H1 (cell line): ENCODE data around the gene CHST9. TPM values are rescaled to one million over a fixed set of nuclear protein-coding genes. Genes with fewer than 3 reads are reported as not detected.

Source experiments
- CTCF ChIA-PET: fragments of 300-600 bp; sonication (Branson Sonifier 250); formaldehyde crosslinking; loops from one replicate; lab custom pipeline; 2021; ENCODE audit not compliant: partially characterized antibody; lab: Charles Lee
- POLR2A ChIA-PET: fragments of 300-600 bp; sonication (Branson Sonifier 250); formaldehyde crosslinking; loops from one replicate; lab custom pipeline; 2021; ENCODE audit warnings: inconsistent platforms; ENCODE audit not compliant: partially characterized antibody; lab: Charles Lee
- DNase-seq, 2 experiments: peaks; one replicate each; pipeline versions ENCODE4 v3.0.0 to v3.0.0-alpha.2; 2010 to 2022; ENCODE audit warnings: low spot score in 2 of 2, low read depth in 1 of 2, mixed read lengths in 1 of 2
- FAIRE-seq: peaks from 2 replicates; lab custom pipeline; 2011; peaks lifted over from hg19 to GRCh38; lab: Jason Lieb, UNC
- H2AFZ ChIP-seq: 2 replicates; pipeline ENCODE4 v1.8.1; 2012; ENCODE audit warnings: low read length, inconsistent platforms
- H2AK5ac ChIP-seq: 2 replicates; pipeline ENCODE4 v1.6.1; 2013; ENCODE audit warnings: low read depth, low read length
- H2BK120ac ChIP-seq: replicated peaks from 2 replicates; pipeline ENCODE3; 2013; ENCODE audit warnings: low read depth, low read length, inconsistent platforms
- H2BK12ac ChIP-seq: 2 replicates; pipeline ENCODE4 v1.6.1; 2013; ENCODE audit warnings: low read depth, low read length
- H2BK15ac ChIP-seq: 2 replicates; pipeline ENCODE4 v1.6.1; 2013; ENCODE audit warnings: low read length
- H2BK20ac ChIP-seq: 2 replicates; pipeline ENCODE4 v1.6.1; 2013; ENCODE audit warnings: low read length
- H2BK5ac ChIP-seq: 2 replicates; pipeline ENCODE4 v1.6.1; 2013; ENCODE audit warnings: low read depth, low read length
- H3K14ac ChIP-seq: 2 replicates; pipeline ENCODE4 v1.6.1; 2013; ENCODE audit warnings: inconsistent platforms; ENCODE audit not compliant: insufficient read length
- H3K18ac ChIP-seq: 2 replicates; pipeline ENCODE4 v1.6.1; 2013; ENCODE audit warnings: low read length; ENCODE audit errors: extremely low read depth
- H3K23ac ChIP-seq: 2 replicates; pipeline ENCODE4 v1.6.1; 2013; ENCODE audit warnings: inconsistent platforms; ENCODE audit not compliant: insufficient read length
- H3K23me2 ChIP-seq: 2 replicates; pipeline ENCODE4 v1.6.1; 2013; ENCODE audit warnings: low read depth, low read length
- H3K27ac ChIP-seq: 2 replicates; pipeline ENCODE4 v1.6.1; 2011; ENCODE audit warnings: low read depth, low read length, inconsistent platforms
- H3K27me3 ChIP-seq, 4 experiments: replicated peaks in 1 of 4; 1 replicate in 1 of 4; 2 replicates in 3 of 4; pipeline versions ENCODE4 v1.6.1 to v1.8.1; 2011 to 2013; ENCODE audit warnings: low read length in 3 of 4, mild to moderate bottlenecking in 3 of 4, inconsistent platforms in 2 of 4, mixed read lengths in 2 of 4, moderate library complexity in 1 of 4; ENCODE audit not compliant: control insufficient read depth in 3 of 4, insufficient read depth in 3 of 4; ENCODE audit errors: extremely low read depth in 1 of 4
- H3K36me3 ChIP-seq, 4 experiments: 2 replicates each; pipeline versions ENCODE4 v1.6.1 to v1.8.1; 2011 to 2013; ENCODE audit warnings: mild to moderate bottlenecking in 4 of 4, low read length in 3 of 4, moderate library complexity in 2 of 4, control low read depth in 1 of 4, inconsistent platforms in 1 of 4; ENCODE audit not compliant: insufficient read depth in 4 of 4, control insufficient read depth in 2 of 4
- H3K4ac ChIP-seq: replicated peaks from 2 replicates; pipeline ENCODE3; 2013; ENCODE audit warnings: low read length, low read depth, mixed read lengths, inconsistent platforms; ENCODE audit not compliant: insufficient read length
- H3K4me1 ChIP-seq, 4 experiments: replicated peaks in 1 of 4; 1 replicate in 1 of 4; 2 replicates in 3 of 4; pipeline versions ENCODE4 v1.6.1 to v1.8.1; 2011 to 2013; ENCODE audit warnings: low read length in 3 of 4, inconsistent platforms in 2 of 4, mixed read lengths in 1 of 4; ENCODE audit not compliant: insufficient read depth in 4 of 4, control insufficient read depth in 3 of 4
- H3K4me2 ChIP-seq, 2 experiments: 2 replicates each; pipeline versions ENCODE4 v1.6.1 to v1.8.1; 2011 to 2013; ENCODE audit warnings: low read depth in 2 of 2, low read length in 2 of 2, control low read depth in 1 of 2, inconsistent platforms in 1 of 2, mild to moderate bottlenecking in 1 of 2; ENCODE audit not compliant: insufficient read depth in 1 of 2
- H3K4me3 ChIP-seq, 4 experiments: fragments of 200-600, 300-600 bp in 1 of 4; sonication (generic), shearing (Covaris generic), sonication (Bioruptor Twin) in 1 of 4; 2 replicates each; pipeline versions ENCODE4 v1.5.1 to v1.8.1; 2011 to 2016; ENCODE audit warnings: low read length in 4 of 4, low read depth in 3 of 4, control low read depth in 2 of 4, inconsistent platforms in 2 of 4, mild to moderate bottlenecking in 2 of 4, mixed read lengths in 1 of 4, moderate library complexity in 1 of 4; ENCODE audit not compliant: insufficient read depth in 2 of 4; ENCODE audit errors: extremely low read depth in 1 of 4
- H3K56ac ChIP-seq: replicated peaks from 2 replicates; pipeline ENCODE3; 2013; ENCODE audit warnings: low read depth, mild to moderate bottlenecking, mixed read lengths, low read length, inconsistent platforms; ENCODE audit not compliant: insufficient read length
- H3K79me1 ChIP-seq: 2 replicates; pipeline ENCODE4 v1.6.1; 2013; ENCODE audit warnings: low read depth, low read length, control low read depth
- H3K79me2 ChIP-seq, 2 experiments: 2 replicates each; pipeline versions ENCODE4 v1.6.1 to v1.8.1; 2012 to 2013; ENCODE audit warnings: low read length in 2 of 2, mild to moderate bottlenecking in 2 of 2, inconsistent platforms in 1 of 2; ENCODE audit not compliant: insufficient read depth in 2 of 2, control insufficient read depth in 1 of 2
- H3K9ac ChIP-seq, 4 experiments: replicated peaks in 1 of 4; 1 replicate in 1 of 4; 2 replicates in 3 of 4; pipeline versions ENCODE4 v1.6.1 to v1.8.1; 2011 to 2013; ENCODE audit warnings: low read depth in 3 of 4, low read length in 3 of 4, control low read depth in 2 of 4, mild to moderate bottlenecking in 2 of 4, moderate library complexity in 2 of 4, inconsistent platforms in 1 of 4; ENCODE audit errors: extremely low read depth in 1 of 4
- H3K9me3 ChIP-seq, 2 experiments: 2 replicates each; pipeline versions ENCODE4 v1.6.1 to v1.8.1; 2012 to 2013; ENCODE audit warnings: mild to moderate bottlenecking in 2 of 2, moderate library complexity in 2 of 2, control low read depth in 1 of 2, inconsistent platforms in 1 of 2, low read depth in 1 of 2, low read length in 1 of 2, mixed read lengths in 1 of 2; ENCODE audit not compliant: insufficient read depth in 2 of 2
- H4K20me1 ChIP-seq, 2 experiments: replicated peaks in 1 of 2; 2 replicates each; pipeline versions ENCODE3 to v1.8.1; 2011 to 2013; ENCODE audit warnings: inconsistent platforms in 2 of 2, low read length in 2 of 2, mild to moderate bottlenecking in 1 of 2; ENCODE audit not compliant: insufficient read depth in 2 of 2, control insufficient read depth in 1 of 2
- H4K5ac ChIP-seq: 2 replicates; pipeline ENCODE4 v1.6.1; 2013; ENCODE audit warnings: low read length, low read depth, mixed read lengths, inconsistent platforms; ENCODE audit not compliant: insufficient read length
- H4K8ac ChIP-seq: 2 replicates; pipeline ENCODE4 v1.8.0; 2013; ENCODE audit warnings: mild to moderate bottlenecking, moderate library complexity, low read length, inconsistent platforms; ENCODE audit not compliant: insufficient read depth; ENCODE audit errors: extremely low read depth
- H4K91ac ChIP-seq: replicated peaks from 2 replicates; pipeline ENCODE3; 2013; ENCODE audit warnings: low read length, mixed read lengths, inconsistent platforms; ENCODE audit not compliant: insufficient read length
- BCL11A ChIP-seq, 2 experiments: IDR thresholded peaks; one replicate each; pipeline ENCODE4 v1.6.1; 2011; ENCODE audit warnings: low read depth in 2 of 2, low read length in 2 of 2, mild to moderate bottlenecking in 2 of 2
- CHD1 ChIP-seq: IDR thresholded peaks from 2 replicates; pipeline ENCODE4 v1.6.1; 2012; ENCODE audit warnings: low read depth, low read length, improper control_type of control experiment
- EZH2 ChIP-seq: fragments of 200-600 bp; sonication (generic); IDR thresholded peaks from 2 replicates; pipeline ENCODE4 v1.7.1; 2012; ENCODE audit warnings: low read depth, mild to moderate bottlenecking, moderate library complexity, low read length, inconsistent platforms; ENCODE audit not compliant: severe bottlenecking
- MAX ChIP-seq: IDR thresholded peaks from 2 replicates; pipeline ENCODE4 v1.6.1; 2012; ENCODE audit warnings: inconsistent platforms
- POLR2AphosphoS5 ChIP-seq: IDR thresholded peaks from 2 replicates; pipeline ENCODE4 v1.6.1; 2011; ENCODE audit warnings: low read depth, low read length
- POU5F1 ChIP-seq: IDR thresholded peaks from 2 replicates; pipeline ENCODE4 v1.6.1; 2011; ENCODE audit warnings: low read depth, mild to moderate bottlenecking, low read length, moderate library complexity
- RXRA ChIP-seq: IDR thresholded peaks from 2 replicates; pipeline ENCODE4 v1.6.1; 2011; ENCODE audit warnings: low read depth, mild to moderate bottlenecking, low read length, moderate library complexity; ENCODE audit not compliant: insufficient read depth
- SIX5 ChIP-seq: IDR thresholded peaks from 2 replicates; pipeline ENCODE4 v1.6.1; 2011; ENCODE audit warnings: mild to moderate bottlenecking, low read depth, low read length
- SP2 ChIP-seq: IDR thresholded peaks from 2 replicates; pipeline ENCODE4 v1.6.1; 2012; ENCODE audit warnings: mild to moderate bottlenecking, low read length, inconsistent platforms
- TAF1 ChIP-seq: IDR thresholded peaks from 2 replicates; pipeline ENCODE4 v1.6.1; 2011; ENCODE audit warnings: mild to moderate bottlenecking, low read depth, low read length
- WGBS, 2 experiments: shearing (Covaris generic) in 1 of 2; methylation state at CpG; one replicate each; pipeline versions ENCODE4 v1.1.6 to v1.1.7; 2013 to 2015; ENCODE audit warnings: low lambda C conversion rate in 2 of 2, mixed read lengths in 2 of 2, inconsistent platforms in 1 of 2, low coverage in 1 of 2, missing lambda C conversion rate in 1 of 2; ENCODE audit not compliant: insufficient replicate concordance in 2 of 2, insufficient coverage in 1 of 2, insufficient read length in 1 of 2; ENCODE audit errors: extremely low coverage in 1 of 2, missing lambda C conversion rate in 1 of 2; 5-methylcytosine and 5-hydroxymethylcytosine counted together
- polyA plus RNA-seq, 7 experiments: library from polyadenylated mRNA; depleted of rRNA in 3 of 7; stranded (reverse) in 5 of 7; unstranded in 2 of 7; fragments of >200 nt in 5 of 7; fragments of 200-250 nt in 2 of 7; gene quantifications; 1 replicate in 5 of 7; 2 replicates in 1 of 7; 4 replicates in 1 of 7; pipeline versions ENCODE4 v1.2.1 to v1.2.3, GENCODE V29; 2011 to 2013; ENCODE audit warnings: missing spikeins in 2 of 7, mixed read lengths in 2 of 7
- total RNA-seq: library from RNA; stranded (reverse); fragmentation: NEBNext Ultra II Directional; extraction: Animal tissue kit (Norgen Biotek cat#: 25700); gene quantifications from 2 replicates; pipeline ENCODE4 v1.2.1, GENCODE V29; 2021

The CHST9 gene
- total and polyA plus RNA-seq, 2 of the 8 experiments (the other 6 are each of a cell fraction or from before 2014, with no cell fraction given), result 3.2 to 24.3 TPM

GRCh38 chr18:26868968-26869586 is 316.0 kb downstream of the CHST9 start:
- FAIRE-seq, result no peak
- CTCF ChIA-PET, result interaction anchor here (1.7 kb wide), 1 partner anchor 12 kb away, joined by 3 read pairs; no protein-coding TSS in a partner anchor
- H3K9ac ChIP-seq, result no peak overlapping the region

More at GRCh38 chr18:26868968-26869586, 316.0 kb downstream of the CHST9 start:
- DNase-seq, result no peak
- H4K20me1 ChIP-seq, result no peaks in the 10 kb centered on the region
- no peaks in the 10 kb centered on the region; the same call in 1 of the 2 replicates for H3K23me2 ChIP-seq
- 0 out of 7 replicates have a peak, but pooled peaks cover 0 to 1% (median 0%) of the 10 kb centered on the region in 4 experiments for H3K27me3 ChIP-seq
- no peak overlapping the region for H3K4me2 ChIP-seq
- no peak overlapping the region for H3K4me3 ChIP-seq
- no peak overlapping the region for H2AK5ac ChIP-seq
- no peak overlapping the region for H2BK15ac ChIP-seq
- no peak overlapping the region for H3K56ac ChIP-seq
- H3K23ac ChIP-seq, result no peak overlapping the region
- 86% methylated on average over 6 of the region's 6 CpGs; no CpG with 5 or more reads in 1 of the 2 experiments for WGBS, 2 experiments
- H2BK5ac ChIP-seq, result no peak overlapping the region
- H3K4me1 ChIP-seq, result peaks cover 1 to 9% (median 4%) of the 10 kb centered on the region in 4 experiments; a peak in 6 of 7 replicates
- no peaks in the 10 kb centered on the region for H3K79me2 ChIP-seq
- no peak overlapping the region for H3K14ac ChIP-seq
- no peak overlapping the region for H4K91ac ChIP-seq
- H4K5ac ChIP-seq, result no peak overlapping the region
- H2BK20ac ChIP-seq, result no peak overlapping the region
- H2AFZ ChIP-seq, result no peak overlapping the region
- no peak overlapping the region for H2BK120ac ChIP-seq
- no peak overlapping the region for H3K4ac ChIP-seq
- TF ChIP-seq MAX, result no peak
- TF ChIP-seq TAF1, result no peak
- no peak for TF ChIP-seq BCL11A (IDR thresholded peaks at IDR 0.05; ENCODE audit: low read depth in 2 of 2, low read length in 2 of 2)
- TF ChIP-seq SP2, result no peak
- no peak for TF ChIP-seq SIX5
- no peak for TF ChIP-seq CHD1
- no peak for TF ChIP-seq RXRA
- no peak for TF ChIP-seq EZH2
- no peak for TF ChIP-seq POU5F1
- no peak for TF ChIP-seq POLR2AphosphoS5
- POLR2A ChIA-PET, result no interaction called here
- H3K36me3 ChIP-seq, result no peaks in the 10 kb centered on the region
- H4K8ac ChIP-seq, result no peak overlapping the region
- no peaks in the 10 kb centered on the region for H3K79me1 ChIP-seq
- H2BK12ac ChIP-seq, result no peak overlapping the region
- no peak overlapping the region for H3K18ac ChIP-seq
- no peaks in the 10 kb centered on the region for H3K9me3 ChIP-seq
- H3K27ac ChIP-seq, result no peak overlapping the region
